WTC11 (cell line): ENCODE measurements around the gene TRMO. TPM values are rescaled to one million over a fixed set of nuclear protein-coding genes. Genes with fewer than 3 reads are reported as not detected.

Source experiments
- ATAC-seq: fragments of 200-7000 bp; cut with Tn5 transposase; 2 replicates; pipeline ENCODE4 v1.10.0; 2021; ENCODE audit warnings: mild to moderate bottlenecking, moderate library complexity
- CTCF ChIA-PET: fragments of 300-600 bp; sonication (Branson Sonifier 250); formaldehyde crosslinking; loops from one replicate; lab custom pipeline; 2021; ENCODE audit warnings: antibody characterized with exemption; lab: Charles Lee
- POLR2A ChIA-PET: fragments of 350-600 bp; sonication (Branson Sonifier 250); formaldehyde crosslinking; loops from one replicate; lab custom pipeline; 2021; ENCODE audit warnings: antibody characterized with exemption; lab: Charles Lee
- DNase-seq: peaks from one replicate; pipeline ENCODE4 v3.0.0; 2021; ENCODE audit warnings: low spot score
- H3K27ac Mint-ChIP-seq: 2 replicates; pipeline ENCODE4 v1.8.0; 2021; ENCODE audit warnings: mixed read lengths
- H3K27me3 Mint-ChIP-seq: 2 replicates; pipeline ENCODE4 v1.8.0; 2021; ENCODE audit warnings: low read depth, mild to moderate bottlenecking, moderate library complexity, mixed read lengths
- H3K36me3 Mint-ChIP-seq: 2 replicates; pipeline ENCODE4 v1.8.0; 2021; ENCODE audit warnings: mixed read lengths
- H3K4me1 Mint-ChIP-seq: 2 replicates; pipeline ENCODE4 v1.8.0; 2022; ENCODE audit warnings: mixed read lengths
- H3K4me3 Mint-ChIP-seq: 2 replicates; pipeline ENCODE4 v1.8.0; 2021; ENCODE audit warnings: mild to moderate bottlenecking, moderate library complexity, mixed read lengths
- H3K9me3 Mint-ChIP-seq: 2 replicates; pipeline ENCODE4 v1.8.0; 2021; ENCODE audit warnings: mixed read lengths
- FOXP1 ChIP-seq: sonication (generic); formaldehyde crosslinking; IDR thresholded peaks from 2 replicates; pipeline ENCODE4 v1.8.0; 2022; ENCODE audit warnings: missing genetic modification reagents, mild to moderate bottlenecking, moderate library complexity, borderline replicate concordance
- IRF2 ChIP-seq: sonication (generic); formaldehyde crosslinking; IDR thresholded peaks from 2 replicates; pipeline ENCODE4 v1.8.0; 2022; ENCODE audit warnings: low read depth, missing genetic modification reagents, borderline replicate concordance
- NR3C1 ChIP-seq: sonication (generic); formaldehyde crosslinking; conservative IDR thresholded peaks from 2 replicates; pipeline ENCODE4 v1.8.1; 2023; ENCODE audit warnings: low read depth, mild to moderate bottlenecking, missing genetic modification reagents
- RORB ChIP-seq: fragments of 250-450 bp; sonication (Bioruptor Pico); IDR thresholded peaks from 2 replicates; pipeline ENCODE4 v1.9.0; 2021; ENCODE audit warnings: mild to moderate bottlenecking
- USF2 ChIP-seq: sonication (generic); formaldehyde crosslinking; IDR thresholded peaks from 2 replicates; pipeline ENCODE4 v1.8.1; 2023; ENCODE audit warnings: mild to moderate bottlenecking, missing genetic modification reagents, moderate library complexity
- ZBTB21 ChIP-seq: sonication (generic); formaldehyde crosslinking; IDR thresholded peaks from 2 replicates; pipeline ENCODE4 v1.8.1; 2023; ENCODE audit warnings: mild to moderate bottlenecking, missing genetic modification reagents, borderline replicate concordance
- ZNF138 ChIP-seq: sonication (generic); formaldehyde crosslinking; conservative IDR thresholded peaks from 2 replicates; pipeline ENCODE4 v1.8.1; 2022; ENCODE audit warnings: mild to moderate bottlenecking, moderate library complexity, missing genetic modification reagents
- ZNF219 ChIP-seq: sonication (generic); formaldehyde crosslinking; IDR thresholded peaks from 2 replicates; pipeline ENCODE4 v1.8.0; 2023; ENCODE audit warnings: missing genetic modification reagents, mild to moderate bottlenecking, borderline replicate concordance
- ZNF396 ChIP-seq: fragments of 250-450 bp; sonication (Bioruptor Pico); IDR thresholded peaks from 2 replicates; pipeline ENCODE4 v1.8.0; 2021; ENCODE audit warnings: mild to moderate bottlenecking, moderate library complexity, borderline replicate concordance
- ZNF416 ChIP-seq: fragments of 250-450 bp; sonication (Bioruptor Pico); IDR thresholded peaks from 2 replicates; pipeline ENCODE4 v1.9.0; 2021; ENCODE audit warnings: mild to moderate bottlenecking, inconsistent platforms
- total RNA-seq: library from RNA; stranded (reverse); gene quantifications from 3 replicates; pipeline ENCODE4 v1.2.3, GENCODE V29; 2021
- TF ChIP-seq, protein P1 (sequence below): sonication (generic); formaldehyde crosslinking; conservative IDR thresholded peaks from 2 replicates; pipeline ENCODE4 v1.8.1; 2023; ENCODE audit warnings: mild to moderate bottlenecking, low read depth, missing genetic modification reagents, moderate library complexity
- TF ChIP-seq, protein P2 (sequence below): fragments of 250-450 bp; sonication (Bioruptor Pico); IDR thresholded peaks from 2 replicates; pipeline ENCODE4 v1.9.0; 2021; ENCODE audit warnings: mild to moderate bottlenecking, borderline replicate concordance
- TF ChIP-seq, protein P3 (sequence below): fragments of 250-450 bp; sonication (Bioruptor Pico); IDR thresholded peaks from 2 replicates; pipeline ENCODE4 v2.1.2; 2022; ENCODE audit warnings: mild to moderate bottlenecking, moderate library complexity

TRMO gene
- total RNA-seq, 1 experiment from 2014 or later, result 4.6 TPM

- DNase-seq (no peak), ATAC-seq (no peak)
- Mint-ChIP-seq H3K27ac (no peak overlapping the region), H3K27me3 (peaks cover 81% of the 10 kb centered on the region), H3K9me3 (no peaks in the 10 kb centered on the region), H3K4me3 (no peak overlapping the region), H3K4me1 (peaks cover 8% of the 10 kb centered on the region), H3K36me3 (no peaks in the 10 kb centered on the region)
- TF ChIP-seq ZNF138 (no peak), NR3C1 (CRISPR knock-in tag) (no peak), ZNF396 (CRISPR knock-in tag) (no peak), ZNF416 (CRISPR knock-in tag) (no peak), RORB (CRISPR knock-in tag) (no peak), FOXP1 (CRISPR knock-in tag) (no peak), ZBTB21 (no peak), ZNF219 (no peak), USF2 (CRISPR knock-in tag) (no peak)
- TF ChIP-seq, protein P1, sequence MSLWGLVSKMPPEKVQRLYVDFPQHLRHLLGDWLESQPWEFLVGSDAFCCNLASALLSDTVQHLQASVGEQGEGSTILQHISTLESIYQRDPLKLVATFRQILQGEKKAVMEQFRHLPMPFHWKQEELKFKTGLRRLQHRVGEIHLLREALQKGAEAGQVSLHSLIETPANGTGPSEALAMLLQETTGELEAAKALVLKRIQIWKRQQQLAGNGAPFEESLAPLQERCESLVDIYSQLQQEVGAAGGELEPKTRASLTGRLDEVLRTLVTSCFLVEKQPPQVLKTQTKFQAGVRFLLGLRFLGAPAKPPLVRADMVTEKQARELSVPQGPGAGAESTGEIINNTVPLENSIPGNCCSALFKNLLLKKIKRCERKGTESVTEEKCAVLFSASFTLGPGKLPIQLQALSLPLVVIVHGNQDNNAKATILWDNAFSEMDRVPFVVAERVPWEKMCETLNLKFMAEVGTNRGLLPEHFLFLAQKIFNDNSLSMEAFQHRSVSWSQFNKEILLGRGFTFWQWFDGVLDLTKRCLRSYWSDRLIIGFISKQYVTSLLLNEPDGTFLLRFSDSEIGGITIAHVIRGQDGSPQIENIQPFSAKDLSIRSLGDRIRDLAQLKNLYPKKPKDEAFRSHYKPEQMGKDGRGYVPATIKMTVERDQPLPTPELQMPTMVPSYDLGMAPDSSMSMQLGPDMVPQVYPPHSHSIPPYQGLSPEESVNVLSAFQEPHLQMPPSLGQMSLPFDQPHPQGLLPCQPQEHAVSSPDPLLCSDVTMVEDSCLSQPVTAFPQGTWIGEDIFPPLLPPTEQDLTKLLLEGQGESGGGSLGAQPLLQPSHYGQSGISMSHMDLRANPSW (CRISPR knock-in tag), result no peak
- POLR2A ChIA-PET, result no interaction called here
- CTCF ChIA-PET, result interaction anchor here (0.9 to 2.0 kb wide), 3 partner anchors 19 to 100 kb away, joined by 4 to 5 read pairs (median 4); no protein-coding TSS in a partner anchor
Observed at GRCh38 chr9:97935276-97935675, 13.0 kb upstream of the TRMO start.

DNA sequence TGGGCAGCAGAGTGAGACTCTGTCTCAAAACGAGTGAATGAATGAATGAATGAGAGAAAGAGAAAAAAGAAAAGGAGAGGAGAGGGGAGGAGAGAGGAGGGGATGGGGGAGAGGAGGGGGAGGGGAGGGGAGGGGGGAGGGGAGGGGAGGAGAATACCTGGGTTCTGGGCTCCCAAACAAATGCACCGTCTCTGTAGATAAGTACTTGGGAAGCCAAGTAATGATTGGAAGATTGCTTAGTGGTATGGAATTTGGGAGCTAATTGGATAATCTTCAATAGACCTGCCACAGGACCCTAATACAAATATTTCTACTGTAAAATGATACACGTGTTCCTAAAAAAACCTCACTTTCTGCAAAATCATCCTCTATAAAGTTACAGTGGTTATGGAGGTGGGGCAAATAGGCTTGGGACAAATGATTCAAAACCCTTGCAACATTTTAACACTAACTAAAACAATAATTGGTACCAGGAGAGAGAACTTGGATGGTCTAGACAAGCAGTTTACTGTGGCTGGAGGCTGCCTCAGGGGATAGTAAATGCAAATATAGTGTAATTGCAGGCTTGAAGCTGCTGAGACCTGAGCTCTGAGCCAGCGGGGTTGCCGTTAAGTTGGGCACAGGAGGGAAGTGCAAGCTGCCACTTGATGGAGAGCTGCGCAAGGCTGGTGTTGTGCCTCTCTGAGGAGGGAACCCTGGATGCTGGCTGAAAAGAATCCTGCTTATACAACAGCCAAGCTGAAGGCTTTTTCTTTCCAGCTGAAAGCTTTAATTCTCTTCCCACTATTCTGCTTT is 12.2 kb upstream of the TRMO start:
- Mint-ChIP-seq H3K4me3 (no peak overlapping the region), H3K27ac (no peak overlapping the region), H3K36me3 (no peaks in the 10 kb centered on the region), H3K27me3 (peaks cover 82% of the 10 kb centered on the region), H3K4me1 (peaks cover 8% of the 10 kb centered on the region), H3K9me3 (no peaks in the 10 kb centered on the region)
- ChIA-PET CTCF (interaction anchor here (0.6 to 2.0 kb wide), 5 partner anchors 10 to 100 kb away, joined by 3 to 5 read pairs (median 4); partner anchors contain the start of gene TRMO), POLR2A (no interaction called here)
- no peak for TF ChIP-seq ZNF416 (CRISPR knock-in tag)
- TF ChIP-seq, protein P2, sequence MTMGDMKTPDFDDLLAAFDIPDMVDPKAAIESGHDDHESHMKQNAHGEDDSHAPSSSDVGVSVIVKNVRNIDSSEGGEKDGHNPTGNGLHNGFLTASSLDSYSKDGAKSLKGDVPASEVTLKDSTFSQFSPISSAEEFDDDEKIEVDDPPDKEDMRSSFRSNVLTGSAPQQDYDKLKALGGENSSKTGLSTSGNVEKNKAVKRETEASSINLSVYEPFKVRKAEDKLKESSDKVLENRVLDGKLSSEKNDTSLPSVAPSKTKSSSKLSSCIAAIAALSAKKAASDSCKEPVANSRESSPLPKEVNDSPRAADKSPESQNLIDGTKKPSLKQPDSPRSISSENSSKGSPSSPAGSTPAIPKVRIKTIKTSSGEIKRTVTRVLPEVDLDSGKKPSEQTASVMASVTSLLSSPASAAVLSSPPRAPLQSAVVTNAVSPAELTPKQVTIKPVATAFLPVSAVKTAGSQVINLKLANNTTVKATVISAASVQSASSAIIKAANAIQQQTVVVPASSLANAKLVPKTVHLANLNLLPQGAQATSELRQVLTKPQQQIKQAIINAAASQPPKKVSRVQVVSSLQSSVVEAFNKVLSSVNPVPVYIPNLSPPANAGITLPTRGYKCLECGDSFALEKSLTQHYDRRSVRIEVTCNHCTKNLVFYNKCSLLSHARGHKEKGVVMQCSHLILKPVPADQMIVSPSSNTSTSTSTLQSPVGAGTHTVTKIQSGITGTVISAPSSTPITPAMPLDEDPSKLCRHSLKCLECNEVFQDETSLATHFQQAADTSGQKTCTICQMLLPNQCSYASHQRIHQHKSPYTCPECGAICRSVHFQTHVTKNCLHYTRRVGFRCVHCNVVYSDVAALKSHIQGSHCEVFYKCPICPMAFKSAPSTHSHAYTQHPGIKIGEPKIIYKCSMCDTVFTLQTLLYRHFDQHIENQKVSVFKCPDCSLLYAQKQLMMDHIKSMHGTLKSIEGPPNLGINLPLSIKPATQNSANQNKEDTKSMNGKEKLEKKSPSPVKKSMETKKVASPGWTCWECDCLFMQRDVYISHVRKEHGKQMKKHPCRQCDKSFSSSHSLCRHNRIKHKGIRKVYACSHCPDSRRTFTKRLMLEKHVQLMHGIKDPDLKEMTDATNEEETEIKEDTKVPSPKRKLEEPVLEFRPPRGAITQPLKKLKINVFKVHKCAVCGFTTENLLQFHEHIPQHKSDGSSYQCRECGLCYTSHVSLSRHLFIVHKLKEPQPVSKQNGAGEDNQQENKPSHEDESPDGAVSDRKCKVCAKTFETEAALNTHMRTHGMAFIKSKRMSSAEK (CRISPR knock-in tag), result no peak
- TF ChIP-seq, protein P3, sequence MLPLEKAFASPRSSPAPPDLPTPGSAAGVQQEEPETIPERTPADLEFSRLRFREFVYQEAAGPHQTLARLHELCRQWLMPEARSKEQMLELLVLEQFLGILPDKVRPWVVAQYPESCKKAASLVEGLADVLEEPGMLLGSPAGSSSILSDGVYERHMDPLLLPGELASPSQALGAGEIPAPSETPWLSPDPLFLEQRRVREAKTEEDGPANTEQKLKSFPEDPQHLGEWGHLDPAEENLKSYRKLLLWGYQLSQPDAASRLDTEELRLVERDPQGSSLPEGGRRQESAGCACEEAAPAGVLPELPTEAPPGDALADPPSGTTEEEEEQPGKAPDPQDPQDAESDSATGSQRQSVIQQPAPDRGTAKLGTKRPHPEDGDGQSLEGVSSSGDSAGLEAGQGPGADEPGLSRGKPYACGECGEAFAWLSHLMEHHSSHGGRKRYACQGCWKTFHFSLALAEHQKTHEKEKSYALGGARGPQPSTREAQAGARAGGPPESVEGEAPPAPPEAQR (CRISPR knock-in tag), result no peak
- no peak for TF ChIP-seq IRF2 (CRISPR knock-in tag)
- DNase-seq (peak; percentile 30), ATAC-seq (peak; percentile 83)
